Neural progenitor cell (in vitro differentiated cells): Measurements from ENCODE around the gene RBKS. TPM values are rescaled to one million over a fixed set of nuclear protein-coding genes. Genes with fewer than 3 reads are reported as not detected.
"Not testable (repeated sequence)": the region's sequence is repeated elsewhere in the genome, so short reads cannot be mapped to it uniquely, and the experiment has no call there.

Experiments
- DNase-seq: peaks from one replicate; pipeline ENCODE4 v3.0.0-alpha.2; 2016; ENCODE audit warnings: low spot score
- H2AFZ ChIP-seq: fragments of 200-600 bp; sonication (generic); replicated peaks from 2 replicates; pipeline ENCODE4 v1.6.1; 2016; ENCODE audit warnings: antibody characterized with exemption
- H3F3A ChIP-seq: fragments of 200-600 bp; sonication (generic); 2 replicates; pipeline ENCODE4 v1.6.1; 2016; ENCODE audit warnings: antibody characterized with exemption, low read depth
- H3K27ac ChIP-seq: fragments of 200-600 bp; sonication (generic); 2 replicates; pipeline ENCODE4 v1.5.1; 2016; ENCODE audit warnings: mild to moderate bottlenecking
- H3K27me3 ChIP-seq: fragments of 200-600 bp; sonication (generic); 2 replicates; pipeline ENCODE4 v1.6.1; 2016; ENCODE audit warnings: mild to moderate bottlenecking, moderate library complexity
- H3K36me3 ChIP-seq: fragments of 200-600 bp; sonication (generic); 2 replicates; pipeline ENCODE4 v1.5.1; 2016
- H3K4me1 ChIP-seq: fragments of 200-600 bp; sonication (generic); 2 replicates; pipeline ENCODE4 v1.6.1; 2016; ENCODE audit warnings: mixed run types
- H3K4me2 ChIP-seq: fragments of 200-600 bp; sonication (generic); 2 replicates; pipeline ENCODE4 v1.6.1; 2016
- H3K4me3 ChIP-seq: fragments of 200-600 bp; sonication (generic); 2 replicates; pipeline ENCODE4 v1.5.1; 2016
- H3K79me2 ChIP-seq: fragments of 200-600 bp; sonication (generic); 2 replicates; pipeline ENCODE4 v1.6.1; 2016; ENCODE audit warnings: low read depth
- H3K9ac ChIP-seq: fragments of 200-600 bp; sonication (generic); 2 replicates; pipeline ENCODE4 v1.6.1; 2016
- H3K9me3 ChIP-seq: fragments of 200-600 bp; sonication (generic); 2 replicates; pipeline ENCODE4 v1.5.1; 2016; ENCODE audit warnings: low read depth
- H4K20me1 ChIP-seq: fragments of 200-600 bp; sonication (generic); 2 replicates; pipeline ENCODE4 v1.6.1; 2016; ENCODE audit warnings: low read depth
- H3K27ac Mint-ChIP-seq: 3 replicates; pipeline ENCODE4 v1.8.0; 2021; ENCODE audit warnings: mixed read lengths
- H3K27me3 Mint-ChIP-seq: 2 replicates; pipeline ENCODE4 v1.8.0; 2022; ENCODE audit warnings: low read depth, mild to moderate bottlenecking, inconsistent platforms, moderate library complexity, mixed read lengths; ENCODE audit not compliant: insufficient read depth
- H3K36me3 Mint-ChIP-seq: 3 replicates; pipeline ENCODE4 v1.8.0; 2021; ENCODE audit warnings: mixed read lengths
- H3K4me1 Mint-ChIP-seq: 3 replicates; pipeline ENCODE4 v1.8.0; 2021; ENCODE audit warnings: mixed read lengths
- H3K4me3 Mint-ChIP-seq: 3 replicates; pipeline ENCODE4 v1.8.0; 2021; ENCODE audit warnings: mild to moderate bottlenecking, moderate library complexity, mixed read lengths
- H3K9me3 Mint-ChIP-seq: 3 replicates; pipeline ENCODE4 v1.8.0; 2020; ENCODE audit warnings: mixed read lengths
- CTCF ChIP-seq: fragments of 200-600 bp; sonication (generic); IDR thresholded peaks from 2 replicates; pipeline ENCODE4 v1.5.1; 2017; ENCODE audit warnings: antibody characterized with exemption, mild to moderate bottlenecking
- EZH2 ChIP-seq: fragments of 200-600 bp; sonication (generic); IDR thresholded peaks from 2 replicates; pipeline ENCODE4 v1.6.1; 2017; ENCODE audit warnings: antibody characterized with exemption, mild to moderate bottlenecking, moderate library complexity
- EZH2phosphoT487 ChIP-seq: fragments of 200-600 bp; sonication (generic); IDR thresholded peaks from 2 replicates; pipeline ENCODE4 v1.6.1; 2017; ENCODE audit warnings: antibody characterized with exemption
- total RNA-seq: library from RNA; depleted of rRNA; stranded (reverse); fragments of >200 nt; gene quantifications from 2 replicates; pipeline ENCODE4 v1.2.3, GENCODE V29; 2015; ENCODE audit warnings: low replicate concordance

Gene RBKS
- total RNA-seq, 1 donor from 2014 or later = 8.5 TPM

- not testable (repeated sequence) for H3K9me3 Mint-ChIP-seq, H3K27me3 Mint-ChIP-seq, H3K9me3 ChIP-seq, H3K36me3 ChIP-seq, H2AFZ ChIP-seq, H3K36me3 Mint-ChIP-seq, H3K79me2 ChIP-seq, H3K4me3 Mint-ChIP-seq, H3K27me3 ChIP-seq, H3K27ac ChIP-seq, H3F3A ChIP-seq, DNase-seq, H3K4me1 Mint-ChIP-seq, H4K20me1 ChIP-seq, H3K4me1 ChIP-seq, H3K4me2 ChIP-seq, H3K9ac ChIP-seq, H3K4me3 ChIP-seq, H3K27ac Mint-ChIP-seq
These were observed 8.2 kb downstream of the RBKS start for GRCh38 chr2:27881815-27882583.

- Histone ChIP-seq H3K79me2 (no peaks in the 10 kb centered on the region), H3K9ac (no peak overlapping the region), H3K4me3 (no peak overlapping the region), H4K20me1 (no peaks in the 10 kb centered on the region), H3F3A (no peaks in the 10 kb centered on the region), H3K4me1 (no peaks in the 10 kb centered on the region), H3K27ac (no peak overlapping the region), H3K36me3 (no peaks in the 10 kb centered on the region), H3K27me3 (no peaks in the 10 kb centered on the region), H3K9me3 (no peaks in the 10 kb centered on the region), H3K4me2 (no peak overlapping the region), H2AFZ (no peak overlapping the region)
- no peak for DNase-seq
- Mint-ChIP-seq H3K36me3 (no peaks in the 10 kb centered on the region), H3K9me3 (peaks cover 8% of the 10 kb centered on the region), H3K4me3 (no peak overlapping the region), H3K27ac (no peak overlapping the region), H3K4me1 (no peaks in the 10 kb centered on the region), H3K27me3 (no peaks in the 10 kb centered on the region)
- no peak for TF ChIP-seq EZH2
- no peak for TF ChIP-seq CTCF
- TF ChIP-seq EZH2phosphoT487 = no peak
These were observed 11.4 kb downstream of the RBKS start for GRCh38 chr2:27878825-27879224.

- H4K20me1 ChIP-seq = no peaks in the 10 kb centered on the region
- H3K9me3 Mint-ChIP-seq = peaks cover 6% of the 10 kb centered on the region
These were observed 14.9 kb downstream of the RBKS start for GRCh38 chr2:27875089-27875881.

More at GRCh38 chr2:27875089-27875881, 14.9 kb downstream of the RBKS start:
- Histone ChIP-seq H3K27me3 (no peaks in the 10 kb centered on the region), H3K79me2 (no peaks in the 10 kb centered on the region), H3K9me3 (no peaks in the 10 kb centered on the region), H3K27ac (no peak overlapping the region), H3K4me1 (no peaks in the 10 kb centered on the region), H3K9ac (no peak overlapping the region), H3K4me3 (no peak overlapping the region), H3F3A (no peaks in the 10 kb centered on the region), H3K36me3 (no peaks in the 10 kb centered on the region), H3K4me2 (no peak overlapping the region), H2AFZ (no peak overlapping the region)
- DNase-seq = no peak
- H3K4me3 Mint-ChIP-seq = no peak overlapping the region
- no peak overlapping the region for H3K27ac Mint-ChIP-seq
- no peaks in the 10 kb centered on the region for H3K4me1 Mint-ChIP-seq
- no peaks in the 10 kb centered on the region for H3K36me3 Mint-ChIP-seq
- TF ChIP-seq EZH2 = no peak
- TF ChIP-seq CTCF = no peak
- no peak for TF ChIP-seq EZH2phosphoT487
- H3K27me3 Mint-ChIP-seq = no peaks in the 10 kb centered on the region
